Measurements from ENCODE around the gene TMEM42. TPM values are rescaled to one million over a fixed set of nuclear protein-coding genes. Genes with fewer than 3 reads are reported as not detected.

TMEM42 gene
- total and polyA plus RNA-seq, 10 of the 15 experiments (the other 5 are each of a cell fraction or from before 2014, with no cell fraction given): 5.0 to 20.5 (median 12.2) TPM

- TF ChIP-seq CHD1 (IDR thresholded peaks at IDR 0.05; ENCODE audit: low read depth, low read length): no peak
- TF ChIP-seq BCL11A (IDR thresholded peaks at IDR 0.05; ENCODE audit: low read depth, low read length): no peak
Measured at GRCh38 chr3:44874308-44874707, 12.6 kb downstream of the TMEM42 start, which contains the start of gene TGM4 (continued).

GRCh38 chr3:44875596-44875995, 13.9 kb downstream of the TMEM42 start:
- no peaks in the 10 kb centered on the region for H3K79me2 ChIP-seq (ENCODE audit: control insufficient read depth, insufficient read depth, low read length)
- in situ Hi-C loops (cut with MboI) (no loop called here), intact Hi-C loops (cut with micrococcal nuclease; ENCODE audit: unreplicated experiment) (no loop called here)
- ChIA-PET RAD21 (ENCODE audit: unreplicated experiment) (no interaction called here), SMC1A (ENCODE audit: uncharacterized antibody, unreplicated experiment) (interaction anchor here (1.0 to 1.6 kb wide), 2 partner anchors 12 to 39 kb away, joined by 3 to 4 read pairs; no protein-coding TSS in a partner anchor), CTCF (no interaction called here), POLR2A (no interaction called here)
- no peak overlapping the region for H2AFZ ChIP-seq (ENCODE audit: control insufficient read depth, low read depth, low read length)
- H4K20me1 ChIP-seq (ENCODE audit: control insufficient read depth, insufficient read depth): no peaks in the 10 kb centered on the region
- no peaks in the 10 kb centered on the region for H3K4me1 ChIP-seq (ENCODE audit: control insufficient read depth, insufficient read depth, low read length)
- DNase-seq (ENCODE audit: low read depth, low spot score) (no peak), ATAC-seq (no peak), FAIRE-seq (no peak)
- H3K4me3 ChIP-seq: no peak overlapping the region
- H3K9me3 ChIP-seq (replicated peaks; ENCODE audit: control insufficient read depth, insufficient read depth, low read length): no peaks in the 10 kb centered on the region
- H3K4me2 ChIP-seq (ENCODE audit: control insufficient read depth, insufficient read depth): no peak overlapping the region
- no TSS peak for BruUV-seq (replicated peaks)
- H3K27ac ChIP-seq (ENCODE audit: control insufficient read depth, insufficient read depth): no peak overlapping the region
- no peak overlapping the region for H3K9ac ChIP-seq (ENCODE audit: control insufficient read depth, insufficient read depth, low read length)
- H3K36me3 ChIP-seq (ENCODE audit: control insufficient read depth in 2 of 2, insufficient read depth in 2 of 2, low read length in 1 of 2): no peaks in the 10 kb centered on the region
- 11% methylated on average over 3 of the region's 3 CpGs for whole genome bisulfite sequencing (ENCODE audit: insufficient coverage, insufficient replicate concordance, low lambda C conversion rate, missing lambda C conversion rate)
- TF ChIP-seq JUNB (IDR thresholded peaks at IDR 0.05) (no peak), EZH2 (IDR thresholded peaks at IDR 0.05; ENCODE audit: borderline replicate concordance, control insufficient read depth, low read depth, low read length) (no peak), NFXL1 (IDR thresholded peaks at IDR 0.05; ENCODE audit: borderline replicate concordance) (no peak), RELB (IDR thresholded peaks at IDR 0.05; ENCODE audit: low read depth) (no peak), SREBF1 (IDR thresholded peaks at IDR 0.05; ENCODE audit: low read length) (no peak), RUNX3 (IDR thresholded peaks at IDR 0.05; ENCODE audit: low read length) (no peak), SP1 (IDR thresholded peaks at IDR 0.05; ENCODE audit: low read depth, low read length) (no peak), BACH1 (IDR thresholded peaks at IDR 0.05; ENCODE audit: borderline replicate concordance) (no peak), YY1 (IDR thresholded peaks at IDR 0.05; ENCODE audit: low read depth, low read length) (no peak), NFYA (IDR thresholded peaks at IDR 0.05; ENCODE audit: borderline replicate concordance, low read depth, low read length) (no peak), MTA2 (IDR thresholded peaks at IDR 0.05; ENCODE audit: low read depth) (no peak), MEF2A (IDR thresholded peaks at IDR 0.05; ENCODE audit: insufficient read depth, low read depth, low read length) (no peak), NR2C2 (IDR thresholded peaks at IDR 0.05; ENCODE audit: borderline replicate concordance, control insufficient read depth, insufficient read length, low read depth) (no peak), CEBPB (IDR thresholded peaks at IDR 0.05; ENCODE audit: borderline replicate concordance in 1 of 2, low read depth in 2 of 2, low read length in 2 of 2) (no peak), NR2F1 (conservative IDR thresholded peaks at IDR 0.05) (no peak)
- H3K27me3 ChIP-seq (replicated peaks in 1 of 2; ENCODE audit: control insufficient read depth in 2 of 2, insufficient read depth in 2 of 2, low read length in 1 of 2): no peaks in the 10 kb centered on the region

Measured in GM12878 (cell line).